Bladder microvascular endothelial cell (primary cell): Measurements from ENCODE around the gene MFRP. TPM values are rescaled to one million over a fixed set of nuclear protein-coding genes. Genes with fewer than 3 reads are reported as not detected.

Experiments used
- total RNA-seq: library from RNA; depleted of rRNA; stranded (reverse); fragments of >200 nt; gene quantifications from 2 replicates; pipeline ENCODE4 v1.2.3, GENCODE V29; 2014

MFRP gene
- under 0.01 TPM in 1 of 2 replicates, not detected in the other for total RNA-seq

DNA sequence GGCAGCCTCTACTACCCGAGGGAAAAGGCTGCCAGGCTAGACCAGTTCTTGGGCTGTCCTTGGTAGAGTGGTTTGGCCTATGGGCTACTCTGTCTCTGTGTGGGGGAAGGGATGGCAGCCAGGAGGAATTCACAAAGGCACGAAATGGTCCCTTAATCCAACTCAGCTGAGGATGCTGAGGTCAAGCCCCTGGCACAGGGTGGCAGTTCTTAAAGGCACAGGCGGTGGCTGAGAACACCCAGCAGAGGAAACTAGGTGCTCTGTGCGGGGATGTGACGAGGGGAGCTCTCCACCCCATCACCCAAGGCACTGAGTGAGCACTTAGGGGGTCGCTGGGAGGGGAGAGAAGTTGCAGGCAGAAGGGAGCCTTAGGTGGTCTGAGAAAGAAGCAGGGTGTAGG is at the start of gene MFRP:
Gene MFRP, minus strand, starts transcription at position 101 of the 400 bp plus-strand sequence. CDS start 192 bp downstream, outside the sequence.

DNA sequence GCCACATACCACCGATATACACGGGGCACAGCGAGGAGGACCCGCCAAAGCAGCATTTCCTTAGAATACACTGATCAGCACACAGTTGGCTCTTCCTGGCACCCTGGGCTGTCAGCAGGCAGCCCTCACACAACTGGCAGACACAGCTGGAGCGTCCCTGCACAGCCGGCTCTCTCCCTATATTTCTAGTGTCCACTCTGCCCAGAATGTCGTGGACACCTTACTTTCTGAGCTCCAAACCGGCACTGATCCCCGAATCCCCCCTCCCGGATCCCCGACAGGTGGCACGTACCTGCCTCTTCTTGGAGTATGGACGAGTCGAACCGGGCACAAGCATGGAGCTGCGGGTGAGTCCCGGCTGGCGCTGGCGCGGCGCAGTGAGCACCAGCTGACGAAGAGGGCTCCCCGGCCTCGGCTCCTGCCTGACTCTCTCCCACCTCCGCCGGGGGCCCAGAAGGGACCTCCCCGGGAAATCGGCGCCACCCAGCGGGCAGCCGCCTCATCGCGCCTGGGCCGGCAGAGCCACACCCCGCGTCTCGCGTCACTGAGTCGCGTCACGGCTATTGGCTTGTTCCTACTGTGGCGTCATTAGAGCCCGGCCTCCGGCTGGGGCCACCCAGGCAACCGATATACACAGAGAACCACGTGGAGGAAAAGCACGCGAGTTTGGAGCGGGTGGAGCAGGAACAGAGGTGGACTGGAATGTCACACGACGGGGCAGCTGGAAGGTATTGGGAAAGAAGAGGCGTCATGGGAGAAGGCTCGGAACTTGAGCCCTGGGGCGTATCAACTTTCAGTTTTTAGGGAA is 34.9 kb upstream of the MFRP start, which contains the start of gene USP2:
Gene USP2, minus strand, starts transcription at position 510 of the 808 bp plus-strand sequence. CDS start 8,210 bp downstream, outside the sequence.

DNA sequence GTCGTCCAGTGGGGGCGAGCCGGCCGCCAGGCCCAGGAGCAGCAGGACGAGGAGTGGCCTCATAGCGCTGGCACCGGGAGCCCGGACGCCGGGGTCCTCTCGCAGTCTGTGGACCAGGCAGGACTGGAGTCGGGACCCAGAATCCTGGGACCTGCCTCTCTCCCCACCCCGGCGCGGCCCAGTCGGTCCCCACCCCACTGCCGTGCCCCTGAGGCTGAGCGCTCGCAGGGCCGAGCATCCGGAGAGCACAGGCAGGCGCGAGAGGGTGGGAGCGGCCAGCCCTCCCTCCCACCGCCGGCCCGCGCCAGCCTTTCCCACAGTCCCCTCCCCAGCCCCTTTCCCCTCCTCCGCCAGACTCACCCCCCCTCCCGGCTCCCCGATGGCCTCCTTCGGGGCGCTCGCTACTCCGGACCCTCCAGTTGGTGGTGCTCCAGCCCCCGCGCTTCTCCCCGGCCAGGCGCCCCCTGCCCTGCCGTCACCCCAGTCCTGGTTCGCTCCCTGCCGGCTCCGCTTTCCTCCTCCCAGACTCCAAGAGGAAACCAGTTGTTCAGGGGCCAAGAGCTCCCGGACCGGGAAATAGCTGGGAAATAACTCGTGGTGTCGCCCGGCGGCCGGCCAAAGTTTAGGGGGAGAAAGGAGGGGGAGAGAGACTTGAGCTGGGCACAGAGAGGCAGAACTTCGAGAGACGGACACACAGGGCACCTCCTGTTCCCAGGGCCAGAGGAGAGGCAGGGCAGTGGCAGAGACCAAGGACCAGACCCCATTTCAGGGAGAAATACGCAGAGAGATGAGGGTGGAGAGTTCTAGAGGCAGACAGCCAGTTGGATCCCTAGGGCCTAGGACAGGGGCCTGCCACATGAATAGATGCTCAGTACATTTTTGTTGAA is 5.9 kb downstream of the MFRP start, which contains the start of gene C1QTNF5:
Gene C1QTNF5, minus strand, starts transcription at position 549 of the 887 bp plus-strand sequence. Its CDS starts 486 bp downstream, at position 63.

DNA sequence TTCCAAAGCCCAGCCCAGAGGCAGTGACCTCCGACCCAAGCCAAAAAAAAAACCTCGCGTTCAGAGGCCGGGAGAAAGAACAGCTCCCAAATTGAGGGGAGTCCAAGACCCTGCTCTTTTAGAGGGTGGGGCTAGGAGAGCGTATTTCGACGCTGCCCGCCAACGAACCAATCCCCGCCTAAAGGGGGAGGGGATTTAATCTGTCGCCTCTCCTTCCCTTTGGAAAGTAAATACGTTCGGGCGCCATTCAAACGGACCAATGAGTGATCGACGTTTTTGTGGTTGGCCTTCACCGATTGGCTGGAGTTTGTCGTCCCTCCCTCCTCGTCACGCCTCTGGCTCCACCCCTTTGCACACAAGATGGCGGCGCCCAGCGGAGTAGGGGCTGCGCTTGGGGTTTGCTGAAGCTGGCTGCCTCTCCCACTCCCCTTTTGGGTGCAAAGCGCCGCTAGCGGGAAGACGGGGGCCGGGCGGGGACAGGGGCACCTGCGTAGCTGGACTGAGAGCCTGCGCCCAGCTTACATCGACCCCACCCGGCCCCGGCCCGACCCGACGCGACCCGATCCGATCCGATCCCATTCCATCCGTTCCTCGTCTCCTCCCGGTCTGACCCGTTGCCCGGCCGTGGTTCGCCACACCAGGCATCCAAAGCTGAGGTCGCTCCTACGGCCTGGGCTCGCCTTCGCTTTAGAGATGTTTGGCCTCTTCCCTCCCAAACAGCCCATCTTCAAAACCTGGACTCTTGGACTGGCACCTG is 12.2 kb downstream of the MFRP start, which contains the start of gene RNF26:
Gene RNF26, plus strand, starts transcription at position 354 of the 757 bp plus-strand sequence. CDS start 596 bp downstream, outside the sequence.

DNA sequence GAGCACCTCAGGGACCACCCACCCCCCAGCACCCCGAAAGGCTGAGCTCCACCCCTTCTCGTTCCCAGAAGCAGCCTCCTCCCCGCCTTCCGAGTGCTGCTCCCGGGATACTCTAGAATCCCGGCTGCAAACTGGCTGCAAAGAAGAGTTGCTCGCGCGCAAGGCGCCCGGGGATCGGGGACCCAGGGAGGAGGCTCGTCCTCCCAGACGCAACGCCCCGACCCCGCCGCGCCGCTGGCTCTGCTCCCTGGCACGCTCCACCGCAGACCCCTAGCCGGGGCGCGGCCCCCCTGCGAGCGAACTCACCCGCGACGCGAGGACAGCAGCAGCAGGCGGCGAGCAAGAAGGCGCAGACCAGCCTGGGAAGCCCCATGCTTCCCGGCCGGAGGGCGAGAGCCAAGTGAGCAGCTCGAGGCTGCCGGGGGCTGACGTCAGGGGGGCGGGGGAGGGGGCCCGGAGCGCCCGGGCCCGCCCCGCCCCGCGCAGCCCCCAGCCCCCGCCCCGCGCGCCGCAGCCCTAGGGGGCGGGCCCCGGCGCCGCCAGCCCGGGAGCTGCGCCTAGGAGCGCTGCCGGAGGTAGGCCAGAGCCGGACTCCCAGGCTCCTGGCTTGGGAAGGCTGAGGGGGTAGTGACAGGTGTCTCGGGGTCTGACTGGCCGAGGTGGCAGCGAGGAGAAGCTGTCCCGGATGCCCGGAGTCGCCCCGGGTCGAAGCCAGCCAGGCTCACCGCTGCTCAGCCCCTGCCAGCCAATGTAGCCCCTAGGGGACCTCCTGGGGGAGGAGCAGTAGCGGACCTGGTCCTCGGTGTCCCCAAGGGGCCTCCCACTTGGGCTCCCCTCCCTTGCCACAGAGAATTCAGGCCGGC is 29.5 kb downstream of the MFRP start, which contains the start of gene MCAM:
Gene MCAM, minus strand, starts transcription at position 402 of the 863 bp plus-strand sequence. Its CDS starts 29 bp downstream, at position 373.

Other genes with a start within 250 kb of the MFRP start
- gene DPAGT1, start 244.9 kb downstream of the MFRP start, total RNA-seq = 9.4 and 26.6 TPM in 2 replicates
- gene C2CD2L, start 239.4 kb downstream of the MFRP start, total RNA-seq = 2.1 and 4.5 TPM in 2 replicates
- gene HINFP, start 225.1 kb downstream of the MFRP start, total RNA-seq = 11.8 and 23.6 TPM in 2 replicates
- gene ABCG4, start 197.7 kb downstream of the MFRP start, total RNA-seq = under 0.01 TPM in 1 of 2 replicates, not detected in the other
- 11.7 and 19.3 TPM in 2 replicates for gene NLRX1, start 178.0 kb downstream of the MFRP start, total RNA-seq
- not detected in 2 replicates for gene NHERF4, start 161.2 kb downstream of the MFRP start, total RNA-seq
- 8.3 and 18.8 TPM in 2 replicates for gene CBL, start 140.4 kb downstream of the MFRP start, total RNA-seq
- gene MCAM, start 29.6 kb downstream of the MFRP start, total RNA-seq = 844 and 1,058 TPM in 2 replicates
- gene RNF26, start 12.2 kb downstream of the MFRP start, total RNA-seq = 3.2 and 8.2 TPM in 2 replicates
- 62.3 and 67.1 TPM in 2 replicates for gene C1QTNF5, start 5.8 kb downstream of the MFRP start, total RNA-seq
- 0.06 TPM in 1 of 2 replicates, not detected in the other for gene USP2, start 35.0 kb upstream of the MFRP start, total RNA-seq
- 0.44 and 2.1 TPM in 2 replicates for gene THY1, start 76.5 kb upstream of the MFRP start, total RNA-seq